HuH-7.5 (cell line): ENCODE data around the gene VAT1.
"Not testable (repeated sequence)": the region's sequence is repeated elsewhere in the genome, so short reads cannot be mapped to it uniquely, and the experiment has no call there.

ENCODE experiments used
- DNase-seq: peaks from one replicate; pipeline ENCODE4 v3.0.0; 2011; ENCODE audit warnings: low spot score

The VAT1 gene

DNA sequence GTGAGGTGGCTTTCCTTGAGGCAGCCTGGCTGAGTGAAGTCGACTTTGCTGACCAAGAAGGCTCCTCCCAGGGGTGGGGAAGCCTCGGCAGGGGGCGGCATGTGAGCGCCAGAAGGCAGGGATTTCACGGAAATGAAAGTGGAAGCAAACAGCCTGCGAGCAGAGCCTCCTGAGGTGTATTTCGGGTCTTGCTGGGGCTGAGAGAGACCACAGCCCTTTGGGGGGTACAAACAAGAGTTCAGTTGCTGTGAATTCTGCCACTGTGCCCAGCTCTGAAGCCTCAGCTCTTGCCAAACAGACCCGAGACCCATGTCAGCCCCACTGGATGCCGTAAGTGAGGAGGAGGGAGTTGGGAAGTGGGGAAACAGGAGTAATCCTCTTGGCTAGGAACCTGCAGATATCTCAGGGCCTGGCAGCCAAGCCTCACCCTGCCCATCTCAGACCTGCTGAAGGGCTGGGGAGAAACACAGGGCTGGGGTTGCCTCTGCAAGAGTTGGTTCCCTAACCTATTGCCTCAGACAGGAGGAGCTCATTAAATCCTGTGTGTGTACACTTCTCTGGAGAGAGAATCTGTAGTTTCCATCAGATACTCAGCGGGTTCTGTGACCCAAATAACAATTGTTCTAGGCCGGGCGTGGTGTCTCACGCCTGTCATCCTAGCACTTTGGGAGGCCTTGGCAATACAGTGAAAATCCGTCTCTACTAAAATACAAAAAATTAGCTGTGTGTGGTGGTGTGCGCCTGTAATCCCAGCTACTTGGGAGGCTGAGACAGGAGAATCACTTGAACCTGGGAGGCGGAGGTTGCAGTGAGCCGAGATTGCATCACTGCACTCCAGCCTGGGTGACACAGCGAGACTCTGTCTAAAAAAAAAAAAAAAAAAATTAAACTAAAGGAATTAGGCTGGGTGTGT, 15.3 kb downstream of the VAT1 start, which contains the start of gene IFI35:
IFI35 (plus strand) TSS at position 146 of the 913 bp plus-strand sequence; CDS start at position 310, 164 bp downstream.
- DNase-seq, result no peak

DNA sequence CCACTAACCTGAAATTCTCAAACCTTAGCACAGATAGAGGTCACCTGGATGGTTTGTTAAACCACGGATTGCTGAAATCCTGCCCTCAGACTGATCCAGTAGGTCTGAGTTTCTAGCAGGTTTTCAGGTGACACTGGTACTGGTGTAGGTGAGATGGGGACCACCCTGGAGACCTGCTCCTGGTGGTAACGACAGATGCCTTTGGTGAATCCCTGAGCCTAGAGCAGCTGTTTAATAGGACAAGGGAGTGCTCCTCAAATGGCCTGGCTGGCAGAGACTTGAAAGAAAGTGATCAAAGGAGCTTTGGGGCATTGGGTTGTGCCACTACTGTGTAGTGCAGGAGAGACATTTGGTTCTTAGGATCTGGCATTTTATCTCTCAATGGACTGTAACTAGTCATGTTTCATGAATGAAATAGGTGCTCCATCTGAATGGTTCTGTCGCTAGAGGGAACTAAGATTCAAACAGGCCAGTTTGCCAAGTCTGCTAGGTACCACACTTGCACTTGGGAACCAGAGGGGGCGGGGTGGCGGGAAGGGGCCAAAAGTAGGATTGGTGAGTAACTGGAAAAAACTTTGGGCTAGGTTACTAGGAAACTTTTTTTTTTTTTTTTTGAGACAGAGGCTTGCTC, 18.5 kb downstream of the VAT1 start:
- DNase-seq, result no peak

GRCh38 chr17:43000894-43001293, 21.3 kb downstream of the VAT1 start:
- DNase-seq, result not testable (repeated sequence)

- no peak for DNase-seq
These were observed 23.1 kb downstream of the VAT1 start for GRCh38 chr17:42999003-42999525.

GRCh38 chr17:42997984-42998938, 23.9 kb downstream of the VAT1 start, which contains the start of gene RPL27:
RPL27 (plus strand) TSS chr17:42998419; CDS start chr17:42998751, 332 bp downstream.
- peak; percentile 75 for DNase-seq

DNA sequence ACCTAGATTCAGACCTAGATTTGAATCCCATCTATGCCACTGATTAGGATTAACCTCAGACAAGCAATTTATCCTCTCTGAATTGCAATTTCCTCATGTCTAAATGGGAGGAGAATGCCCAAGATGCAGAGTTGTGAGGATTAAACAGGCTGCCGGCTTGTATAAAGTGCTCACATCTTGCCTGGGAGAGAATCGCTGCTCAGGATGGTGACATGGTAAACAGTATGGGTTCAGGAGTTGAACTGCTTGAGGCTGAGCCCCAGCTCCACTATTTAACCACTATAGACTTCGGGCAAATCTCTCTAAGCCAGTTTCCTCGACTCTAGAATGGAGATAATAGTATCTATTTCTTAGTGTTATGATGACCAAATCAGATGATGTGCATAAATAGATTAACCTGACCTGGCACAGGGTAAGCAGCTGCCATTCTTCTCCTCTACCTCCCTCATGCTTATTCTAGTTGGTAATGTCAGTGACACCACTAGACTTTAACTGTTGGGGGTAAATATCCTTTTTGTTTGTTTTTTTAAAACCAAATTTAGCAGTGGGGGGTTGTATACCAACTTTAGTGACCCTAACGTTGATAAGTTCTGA, 24.7 kb downstream of the VAT1 start:
- no peak for DNase-seq

DNA sequence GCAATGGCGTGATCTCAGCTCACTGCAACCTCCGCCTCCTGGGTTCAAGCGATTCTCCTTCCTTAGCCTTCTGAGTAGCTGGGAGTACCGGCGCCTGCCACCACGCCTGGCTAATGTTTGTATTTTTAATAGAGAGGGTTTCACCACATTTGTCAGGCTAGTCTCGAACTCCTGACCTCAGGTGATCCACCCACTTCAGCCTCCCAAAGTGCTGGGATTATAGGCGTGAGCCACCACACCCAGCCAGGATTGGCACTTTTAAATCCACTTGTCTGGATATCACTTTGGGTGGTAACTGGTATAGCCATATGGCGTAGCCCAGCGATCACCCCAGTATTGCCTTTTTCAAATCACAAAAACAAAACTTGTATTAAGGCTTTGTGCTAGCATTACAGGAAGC, 28.3 kb downstream of the VAT1 start:
- DNase-seq, result not testable (repeated sequence)

GRCh38 chr17:42992872-42993271, 29.3 kb downstream of the VAT1 start:
- DNase-seq, result no peak

DNA sequence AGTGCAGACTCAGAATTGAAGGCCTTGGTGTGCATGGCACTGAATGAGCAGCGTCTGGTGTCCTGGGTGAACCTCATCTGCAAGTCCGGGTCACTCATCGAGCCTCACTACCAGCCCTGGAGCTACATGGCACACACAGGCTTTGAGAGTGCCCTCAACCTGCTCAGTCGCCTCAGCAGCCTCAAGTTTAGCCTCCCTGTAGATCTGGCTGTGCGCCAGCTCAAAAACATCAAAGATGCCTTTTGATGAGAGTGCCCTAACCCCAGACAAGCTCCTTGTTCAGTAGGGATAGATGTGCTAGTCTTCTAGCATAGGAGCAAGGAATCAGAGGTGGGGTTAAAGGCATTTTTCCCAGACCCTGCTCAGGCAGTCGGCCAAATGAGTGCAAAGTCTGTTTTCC, 30.7 kb downstream of the VAT1 start:
- no peak for DNase-seq

- DNase-seq, result no peak
These were observed 32.2 kb downstream of the VAT1 start for GRCh38 chr17:42989726-42990652.

- DNase-seq, result no peak
These were observed 33.0 kb downstream of the VAT1 start for GRCh38 chr17:42989141-42989540.

DNA sequence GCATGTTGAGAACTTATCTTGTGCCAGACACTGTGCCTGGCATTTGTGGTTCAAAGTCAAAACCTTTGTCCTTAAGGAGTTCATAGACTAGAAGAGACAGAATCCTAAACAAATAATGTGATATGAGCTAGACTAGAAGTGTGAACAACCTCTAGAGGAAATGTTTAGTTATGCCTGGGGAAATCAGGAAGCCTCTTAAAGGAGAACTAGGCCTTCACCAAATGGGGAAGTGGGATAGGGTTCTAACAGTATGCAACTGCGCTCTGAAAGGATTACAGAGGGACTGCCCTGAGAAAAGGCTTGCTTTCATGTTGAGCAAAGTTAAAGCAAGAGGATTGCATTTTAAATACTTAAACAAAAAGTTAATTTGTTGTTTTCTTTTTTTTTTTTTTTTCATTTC, 37.0 kb downstream of the VAT1 start:
- DNase-seq, result no peak

DNA sequence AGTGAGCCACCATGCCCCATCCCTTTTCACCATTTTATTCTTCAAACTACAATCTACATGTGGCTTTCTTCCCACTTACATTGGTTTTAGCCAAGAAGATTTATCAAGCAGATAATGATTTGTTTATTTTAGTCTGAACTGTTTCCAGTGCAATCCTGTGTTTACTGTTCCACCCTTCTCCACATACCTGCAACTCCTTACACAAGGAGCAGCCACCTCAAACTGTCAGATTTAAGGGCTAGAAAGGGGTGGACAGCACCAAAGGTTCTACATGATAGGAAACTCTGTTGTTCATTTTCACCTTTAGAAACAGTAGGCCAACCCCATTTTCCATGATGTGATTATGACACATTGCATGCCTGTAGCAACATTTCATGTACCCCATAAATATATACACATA, 39.9 kb downstream of the VAT1 start:
- no peak for DNase-seq

DNA sequence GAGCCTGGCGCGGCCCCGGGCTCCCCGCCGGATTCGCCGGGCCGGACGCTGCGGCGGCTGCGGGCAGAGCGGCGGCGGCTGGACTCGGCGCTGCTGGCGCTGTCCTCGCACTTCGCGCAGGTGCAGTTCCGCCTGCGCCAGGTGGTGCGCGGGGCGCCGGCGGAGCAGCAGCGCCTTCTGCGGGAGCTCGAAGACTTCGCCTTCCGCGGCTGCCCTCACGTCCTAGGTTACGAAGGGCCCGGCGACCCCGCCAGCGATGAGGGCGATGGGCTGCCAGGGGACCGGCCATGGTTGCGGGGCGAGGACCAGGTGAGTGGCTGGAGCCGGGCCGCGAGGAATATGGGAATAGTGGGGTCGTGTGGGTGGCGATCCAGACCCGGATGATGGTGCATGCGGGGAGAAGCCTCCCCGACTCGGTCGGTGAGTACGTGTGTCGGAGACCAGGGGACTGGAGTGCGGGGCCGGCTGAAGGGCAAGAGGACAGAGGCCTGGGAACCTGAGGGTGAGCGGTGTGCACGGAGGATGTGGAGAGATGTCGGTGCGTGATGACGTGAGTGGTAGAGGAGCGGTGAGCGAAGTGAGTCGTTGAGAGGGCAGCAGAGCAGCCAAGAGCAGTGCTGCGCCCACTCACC, 41.3 kb downstream of the VAT1 start:
- DNase-seq, result peak; percentile 43

DNA sequence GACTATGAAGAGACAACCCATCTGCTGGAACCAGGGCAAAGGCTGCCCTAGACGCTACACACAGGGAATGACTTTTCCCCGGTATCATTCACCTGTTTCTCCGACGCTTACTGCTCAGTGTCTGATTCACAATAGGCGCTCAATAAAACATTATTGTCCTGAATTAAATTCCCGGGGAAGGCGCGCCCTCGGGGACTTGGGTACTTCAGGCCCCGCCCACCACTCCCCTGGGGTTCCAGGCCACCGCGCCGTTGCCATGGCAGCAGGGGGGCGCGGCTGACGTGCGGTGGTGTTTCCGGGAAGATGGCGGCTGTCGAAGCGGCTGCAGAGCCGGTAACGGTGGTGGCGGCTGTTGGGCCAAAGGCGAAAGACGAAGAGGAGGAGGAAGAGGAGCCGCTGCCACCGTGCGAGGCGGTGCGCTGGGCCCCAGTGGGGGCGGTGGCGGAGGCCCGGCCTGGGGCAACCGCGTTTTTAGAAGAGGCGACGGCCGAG, 41.9 kb downstream of the VAT1 start, which contains the start of gene RUNDC1:
RUNDC1 (plus strand) TSS at position 292 of the 492 bp plus-strand sequence; CDS start at position 304, 12 bp downstream.
- peak; percentile 83 for DNase-seq

- DNase-seq, result peak; percentile 65
These were observed 42.5 kb downstream of the VAT1 start, which contains the start of gene PTGES3L for GRCh38 chr17:42979511-42980273. PTGES3L (minus strand) TSS chr17:42980080; CDS start chr17:42980053, 27 bp downstream.

- not testable (repeated sequence) for DNase-seq
These were observed 46.5 kb downstream of the VAT1 start for GRCh38 chr17:42975701-42976100.

DNA sequence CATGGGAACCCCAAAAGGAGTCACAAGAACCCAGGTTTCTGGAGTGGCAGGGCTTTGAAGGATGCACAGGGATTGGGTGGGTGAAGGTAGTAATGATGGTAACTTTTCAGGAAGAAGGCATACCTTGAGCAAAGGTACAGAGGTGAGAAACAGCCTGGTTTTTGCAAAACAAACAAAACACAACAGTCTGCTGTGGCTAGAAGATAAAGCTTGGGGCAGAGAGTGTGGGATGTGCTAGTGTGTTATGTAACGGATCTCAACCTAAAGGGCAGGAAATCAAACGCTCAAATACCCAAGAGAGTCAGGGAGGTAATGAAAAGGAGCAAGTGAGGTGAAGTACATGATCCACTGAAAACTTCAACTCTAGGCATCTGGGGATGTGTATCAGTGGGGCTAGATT, 46.9 kb downstream of the VAT1 start:
- no peak for DNase-seq
